K562 (cell line): Measurements from ENCODE around the gene LRRK2. TPM values are rescaled to one million over a fixed set of nuclear protein-coding genes. Genes with fewer than 3 reads are reported as not detected.

Experiments
- ATAC-seq: fragments of 200-7000 bp; cut with Tn5 transposase; 3 replicates; pipeline ENCODE4 v1.9.1; 2020; ENCODE audit warnings: moderate library complexity
- BruUV-seq: library from RNA; stranded (reverse); fragments of 400-500 nt; replicated peaks from 2 replicates; lab custom pipeline; 2021; lab: Mats Ljungman, UMichigan
- CTCF ChIA-PET: fragments of 300-600 bp; formaldehyde crosslinking; extraction: SDS; loops from one replicate; lab custom pipeline; 2021; ENCODE audit warnings: low intra/inter-chr PET ratio; lab: Yijun Ruan, JAX
- POLR2A ChIA-PET: fragments of 300-600, 350-650 bp; sonication (Branson Sonifier 250); formaldehyde crosslinking; extraction: SDS; loops from one replicate; lab custom pipeline; 2021; ENCODE audit warnings: antibody characterized with exemption, inconsistent platforms; lab: Yijun Ruan, JAX
- DNase-seq, 4 experiments: peaks; one replicate each; pipeline versions ENCODE4 v3.0.0 to v3.0.0-alpha.2; 2011 to 2018; ENCODE audit warnings: low spot score in 3 of 4, mixed read lengths in 3 of 4; ENCODE audit errors: extremely low read depth in 1 of 4
- FAIRE-seq: peaks from 2 replicates; lab custom pipeline; 2011; peaks lifted over from hg19 to GRCh38; lab: Jason Lieb, UNC
- H2AFZ ChIP-seq: 2 replicates; pipeline ENCODE4 v1.6.0; 2011; ENCODE audit warnings: low read depth, low read length, control low read depth, inconsistent platforms
- H3K27ac ChIP-seq: fragments of 200-600 bp; 3 replicates; pipeline ENCODE4 v1.8.0; 2011; ENCODE audit warnings: low read depth, mild to moderate bottlenecking, control low read depth, inconsistent platforms, low read length, moderate library complexity, mixed read lengths; ENCODE audit errors: extremely low read depth
- H3K27me3 ChIP-seq, 2 experiments: fragments of 300-600 bp in 1 of 2; 2 replicates in 1 of 2; 3 replicates in 1 of 2; pipeline versions ENCODE4 v1.6.0 to v1.8.0; 2011; ENCODE audit warnings: inconsistent platforms in 2 of 2, low read length in 2 of 2, mild to moderate bottlenecking in 1 of 2, mixed read lengths in 1 of 2, moderate library complexity in 1 of 2; ENCODE audit not compliant: control insufficient read depth in 2 of 2, insufficient read depth in 2 of 2
- H3K36me3 ChIP-seq: fragments of 300-600 bp; 3 replicates; pipeline ENCODE4 v1.8.0; 2011; ENCODE audit warnings: mild to moderate bottlenecking, low read length, inconsistent platforms; ENCODE audit not compliant: control insufficient read depth, insufficient read depth
- H3K4me1 ChIP-seq, 2 experiments: fragments of 200-600 bp in 1 of 2; replicated peaks in 1 of 2; 2 replicates in 1 of 2; 3 replicates in 1 of 2; pipeline versions ENCODE4 v1.5.1 to v1.8.0; 2011; ENCODE audit warnings: inconsistent platforms in 2 of 2, low read length in 2 of 2, mild to moderate bottlenecking in 1 of 2, mixed read lengths in 1 of 2, moderate library complexity in 1 of 2; ENCODE audit not compliant: control insufficient read depth in 2 of 2, insufficient read depth in 2 of 2
- H3K4me2 ChIP-seq: 2 replicates; pipeline ENCODE4 v1.6.1; 2011; ENCODE audit warnings: low read length, control low read depth, inconsistent platforms, mixed read lengths; ENCODE audit not compliant: insufficient read depth
- H3K4me3 ChIP-seq: fragments of 200-600 bp; sonication (generic), shearing (Covaris generic); 2 replicates; pipeline ENCODE4 v1.5.1; 2016; ENCODE audit warnings: control low read depth, inconsistent platforms
- H3K79me2 ChIP-seq: fragments of 200-600 bp; 3 replicates; pipeline ENCODE4 v1.8.0; 2011; ENCODE audit warnings: low read length, inconsistent platforms; ENCODE audit not compliant: control insufficient read depth, insufficient read depth
- H3K9ac ChIP-seq, 2 experiments: 2 replicates each; pipeline versions ENCODE4 v1.6.0 to v1.6.1; 2011; ENCODE audit warnings: low read depth in 2 of 2, low read length in 2 of 2, control low read depth in 1 of 2, inconsistent platforms in 1 of 2, mild to moderate bottlenecking in 1 of 2, mixed read lengths in 1 of 2; ENCODE audit not compliant: insufficient read depth in 1 of 2
- H3K9me1 ChIP-seq: one replicate; pipeline ENCODE4 v1.6.0; 2011; ENCODE audit warnings: inconsistent platforms, mild to moderate bottlenecking, low read length, moderate library complexity; ENCODE audit not compliant: control insufficient read depth, insufficient read depth
- H3K9me3 ChIP-seq: replicated peaks from 2 replicates; pipeline ENCODE4 v1.5.1; 2011; ENCODE audit warnings: low read depth, low read length, inconsistent platforms; ENCODE audit not compliant: control insufficient read depth, insufficient read depth
- H4K20me1 ChIP-seq: replicated peaks from 2 replicates; pipeline ENCODE4 v1.6.1; 2011; ENCODE audit warnings: low read length, inconsistent platforms, mixed read lengths; ENCODE audit not compliant: control insufficient read depth, insufficient read depth
- JUN ChIP-seq, 2 experiments: sonication (generic) in 1 of 2; formaldehyde crosslinking in 1 of 2; IDR thresholded peaks; 2 replicates each; pipeline versions ENCODE4 v1.6.1 to v1.8.0; 2012 to 2022; ENCODE audit warnings: borderline replicate concordance in 2 of 2, mild to moderate bottlenecking in 2 of 2, improper control_type of control experiment in 1 of 2, low read depth in 1 of 2, low read length in 1 of 2, missing genetic modification reagents in 1 of 2
- RBM15 ChIP-seq: fragments of 200-400 bp; formaldehyde crosslinking; IDR thresholded peaks from 2 replicates; pipeline ENCODE4 v1.6.1; 2018; ENCODE audit warnings: mild to moderate bottlenecking, low read length, moderate library complexity; ENCODE audit not compliant: insufficient read depth
- SRF ChIP-seq, 2 experiments: fragments of 250-450, 450-650 bp in 1 of 2; sonication (Bioruptor Pico) in 1 of 2; sonication (generic) in 1 of 2; formaldehyde crosslinking; IDR thresholded peaks; 2 replicates each; pipeline versions ENCODE4 v1.5.0 to v1.5.1; 2020 to 2022; ENCODE audit warnings: mild to moderate bottlenecking in 1 of 2, missing genetic modification reagents in 1 of 2
- WGBS: fragments of 100-300 bp; shearing (Covaris generic); methylation state at CpG from one replicate; pipeline ENCODE4 v1.1.6; 2016; ENCODE audit warnings: low coverage, mixed read lengths; ENCODE audit not compliant: insufficient coverage; ENCODE audit errors: missing lambda C conversion rate; 5-methylcytosine and 5-hydroxymethylcytosine counted together
- in situ Hi-C: fragments of 300-500 bp; cut with MboI; formaldehyde crosslinking; loops from 4 replicates; pipeline ENCODE4 v1.15.0; 2018; ENCODE audit warnings: inconsistent platforms, mixed read lengths
- intact Hi-C: fragments of 100-400 bp; cut with micrococcal nuclease; formaldehyde crosslinking; loops from 2 replicates; pipeline ENCODE4 v1.14.2; 2022
- polyA plus RNA-seq, 8 experiments: library from polyadenylated mRNA; depleted of rRNA in 4 of 8; stranded (reverse) in 5 of 8; unstranded in 3 of 8; fragments of >200 nt; fragmentation: Nextera tagmentation in 2 of 8; fragmentation: Illumina TruSeq in 1 of 8; extraction: Ambion mirVana in 2 of 8; extraction: Trizol in 1 of 8; gene quantifications; 2 replicates each; pipeline versions ENCODE4 v1.2.1 to v1.2.3, GENCODE V29; 2011 to 2014; ENCODE audit warnings: inconsistent platforms in 1 of 8, missing spikeins in 1 of 8
- total RNA-seq, 7 experiments: library from RNA; depleted of rRNA in 6 of 7; stranded (reverse); fragments of >200 nt in 6 of 7; fragmentation: Illumina TruSeq in 2 of 7; extraction: Trizol in 2 of 7; gene quantifications; 2 replicates each; pipeline versions ENCODE4 v1.2.1 to v1.2.3, GENCODE V29; 2011 to 2021; ENCODE audit warnings: low replicate concordance in 1 of 7
- TF ChIP-seq, protein P1 (sequence below): fragments of 450-650 bp; formaldehyde crosslinking; IDR thresholded peaks from 2 replicates; pipeline ENCODE4 v1.4.0; 2020; ENCODE audit warnings: mild to moderate bottlenecking, moderate library complexity

LRRK2 gene
- total and polyA plus RNA-seq, 9 of the 15 experiments (the other 6 are each of a cell fraction or from before 2014, with no cell fraction given), result 0.03 to 0.89 (median 0.31) TPM

- Histone ChIP-seq H3K79me2 (no peaks in the 10 kb centered on the region), H4K20me1 (no peaks in the 10 kb centered on the region), H3K9ac (no peak overlapping the region), H3K9me1 (no peaks in the 10 kb centered on the region), H3K4me2 (no peak overlapping the region), H3K4me1 (no peaks in the 10 kb centered on the region), H2AFZ (no peak overlapping the region), H3K4me3 (no peak overlapping the region), H3K27ac (no peak overlapping the region), H3K36me3 (no peaks in the 10 kb centered on the region), H3K9me3 (no peaks in the 10 kb centered on the region), H3K27me3 (no peaks in the 10 kb centered on the region)
- no peak for ATAC-seq
- CTCF ChIA-PET, result no interaction called here
- no TSS peak for BruUV-seq
- 0% methylated on average over 3 of the region's 3 CpGs for WGBS
- POLR2A ChIA-PET, result interaction anchor here (1.2 kb wide), 1 partner anchor 328 kb away, joined by 3 read pairs; no protein-coding TSS in a partner anchor
- in situ Hi-C loops, result no loop called here
- no peak for FAIRE-seq
- TF ChIP-seq RBM15 (no peak), JUN (IDR thresholded peaks at IDR 0.05; ENCODE audit: borderline replicate concordance, low read depth, low read length) (no peak), JUN (CRISPR knock-in tag; IDR thresholded peaks at IDR 0.05; ENCODE audit: borderline replicate concordance) (no peak), SRF (CRISPR knock-in tag; IDR thresholded peaks at IDR 0.05) (no peak)
- TF ChIP-seq, protein P1, sequence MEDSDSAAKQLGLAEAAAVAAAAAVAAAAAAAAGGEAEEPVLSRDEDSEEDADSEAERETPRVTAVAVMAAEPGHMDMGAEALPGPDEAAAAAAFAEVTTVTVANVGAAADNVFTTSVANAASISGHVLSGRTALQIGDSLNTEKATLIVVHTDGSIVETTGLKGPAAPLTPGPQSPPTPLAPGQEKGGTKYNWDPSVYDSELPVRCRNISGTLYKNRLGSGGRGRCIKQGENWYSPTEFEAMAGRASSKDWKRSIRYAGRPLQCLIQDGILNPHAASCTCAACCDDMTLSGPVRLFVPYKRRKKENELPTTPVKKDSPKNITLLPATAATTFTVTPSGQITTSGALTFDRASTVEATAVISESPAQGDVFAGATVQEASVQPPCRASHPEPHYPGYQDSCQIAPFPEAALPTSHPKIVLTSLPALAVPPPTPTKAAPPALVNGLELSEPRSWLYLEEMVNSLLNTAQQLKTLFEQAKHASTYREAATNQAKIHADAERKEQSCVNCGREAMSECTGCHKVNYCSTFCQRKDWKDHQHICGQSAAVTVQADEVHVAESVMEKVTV, result no peak
- DNase-seq, result no peak
- intact Hi-C loops, result no loop called here
These were observed 49.3 kb upstream of the LRRK2 start for GRCh38 chr12:40175489-40175888.
